ENCODE data around the gene PRDM16.

PRDM16 gene

GRCh38 chr1:3250624-3251023 lies 181.6 kb downstream of the PRDM16 start:
- DNase-seq, result no peak

- DNase-seq, result no peak
These were observed 182.2 kb downstream of the PRDM16 start for GRCh38 chr1:3251099-3251806.

GRCh38 chr1:3251807-3252428 lies 182.9 kb downstream of the PRDM16 start:
- DNase-seq, result no peak

GRCh38 chr1:3255680-3256079 lies 186.7 kb downstream of the PRDM16 start:
- no peak for DNase-seq

- DNase-seq, result no peak
These were observed 188.8 kb downstream of the PRDM16 start for GRCh38 chr1:3257788-3258187.

- no peak for DNase-seq
These were observed 189.5 kb downstream of the PRDM16 start for GRCh38 chr1:3258386-3259003.

GRCh38 chr1:3259020-3259419 lies 190.0 kb downstream of the PRDM16 start:
- no peak for DNase-seq

GRCh38 chr1:3261007-3261968 lies 192.3 kb downstream of the PRDM16 start:
- DNase-seq, result no peak

- no peak for DNase-seq
These were observed 193.1 kb downstream of the PRDM16 start for GRCh38 chr1:3261969-3262579.

- no peak for DNase-seq
These were observed 193.8 kb downstream of the PRDM16 start for GRCh38 chr1:3262681-3263286.

- DNase-seq, result no peak
These were observed 194.8 kb downstream of the PRDM16 start for GRCh38 chr1:3263790-3264189.

GRCh38 chr1:3264456-3264855 lies 195.5 kb downstream of the PRDM16 start:
- no peak for DNase-seq

GRCh38 chr1:3265835-3266805 lies 197.1 kb downstream of the PRDM16 start:
- DNase-seq, result no peak

GRCh38 chr1:3266870-3267549 lies 198.0 kb downstream of the PRDM16 start:
- DNase-seq, result no peak

GRCh38 chr1:3267550-3268270 lies 198.7 kb downstream of the PRDM16 start:
- no peak for DNase-seq

GRCh38 chr1:3268281-3268680 lies 199.3 kb downstream of the PRDM16 start:
- DNase-seq, result no peak

GRCh38 chr1:3270403-3271245 lies 201.6 kb downstream of the PRDM16 start:
- DNase-seq, result no peak

- DNase-seq, result no peak
These were observed 202.9 kb downstream of the PRDM16 start for GRCh38 chr1:3271866-3272265.

Data from GOT3 (cell line).